Vagina (tissue), 2 donors: ENCODE measurements around the gene FCHSD2.

Source experiments
- CTCF ChIP-seq, 3 experiments: fragments of 450-650 bp in 2 of 3; fragments of 200-600 bp in 1 of 3; sonication (generic) in 1 of 3; IDR thresholded peaks; one replicate each; pipeline ENCODE4 v1.5.1; 2017 to 2019; ENCODE audit warnings: antibody characterized with exemption in 3 of 3, mild to moderate bottlenecking in 2 of 3, moderate library complexity in 2 of 3
- POLR2A ChIP-seq, 2 donors: fragments of 450-650 bp; IDR thresholded peaks; one replicate each; pipeline ENCODE4 v1.6.1; 2017; ENCODE audit warnings: antibody characterized with exemption in 2 of 2, mild to moderate bottlenecking in 2 of 2, moderate library complexity in 2 of 2
- POLR2AphosphoS5 ChIP-seq, 2 donors: sonication (generic); formaldehyde crosslinking; IDR thresholded peaks; one replicate each; pipeline ENCODE4 v1.9.0; 2017; ENCODE audit warnings: antibody characterized with exemption in 2 of 2, mild to moderate bottlenecking in 2 of 2, low read depth in 1 of 2; ENCODE audit not compliant: insufficient read depth in 1 of 2

- TF ChIP-seq POLR2A (IDR thresholded peaks at IDR 0.05) = no peak
- no peak for TF ChIP-seq CTCF (IDR thresholded peaks at IDR 0.05)
- no peak for TF ChIP-seq POLR2AphosphoS5 (IDR thresholded peaks at IDR 0.05; ENCODE audit: insufficient read depth in 1 of 2, low read depth in 1 of 2)
Observed at GRCh38 chr11:72921028-72921716, 220.9 kb downstream of the FCHSD2 start.
